A673 (cell line): Measurements from ENCODE around the gene ZNF827. TPM values are rescaled to one million over a fixed set of nuclear protein-coding genes. Genes with fewer than 3 reads are reported as not detected.

Experiments
- BruUV-seq: library from RNA; stranded (reverse); fragments of 400-500 nt; replicated peaks from 2 replicates; lab custom pipeline; 2021; lab: Mats Ljungman, UMichigan
- CTCF ChIA-PET: fragments of 300-600 bp; sonication (Branson Sonifier 250); formaldehyde crosslinking; loops from one replicate; lab custom pipeline; 2022; ENCODE audit warnings: antibody characterized with exemption; lab: Charles Lee
- POLR2A ChIA-PET: fragments of 300-600 bp; sonication (Branson Sonifier 250); formaldehyde crosslinking; loops from one replicate; lab custom pipeline; 2022; ENCODE audit warnings: antibody characterized with exemption; ENCODE audit not compliant: low non-redundant PET; lab: Charles Lee
- DNase-seq: peaks from one replicate; pipeline ENCODE4 v3.0.0-alpha.2; 2015; ENCODE audit warnings: low spot score
- H3K27ac ChIP-seq: fragments of 200-600 bp; sonication (generic); 2 replicates; pipeline ENCODE4 v1.5.1; 2016; ENCODE audit warnings: mixed run types, low read depth, mild to moderate bottlenecking, mixed read lengths, antibody characterized with exemption, low read length; ENCODE audit not compliant: poor library complexity, severe bottlenecking
- H3K27me3 ChIP-seq: fragments of 200-600 bp; sonication (generic); replicated peaks from 2 replicates; pipeline ENCODE4 v1.6.1; 2017; ENCODE audit warnings: mixed run types, low read depth, mild to moderate bottlenecking, mixed read lengths, antibody characterized with exemption, low read length; ENCODE audit not compliant: insufficient read depth, poor library complexity
- H3K36me3 ChIP-seq: fragments of 200-600 bp; sonication (generic); 2 replicates; pipeline ENCODE4 v1.6.1; 2016; ENCODE audit warnings: mixed run types, mild to moderate bottlenecking, mixed read lengths, antibody characterized with exemption, low read length; ENCODE audit not compliant: insufficient read depth, poor library complexity, severe bottlenecking
- H3K4me1 ChIP-seq: fragments of 200-600 bp; sonication (generic); 2 replicates; pipeline ENCODE4 v1.6.1; 2017; ENCODE audit warnings: mixed run types, mild to moderate bottlenecking, mixed read lengths, antibody characterized with exemption, low read length; ENCODE audit not compliant: insufficient read depth, poor library complexity, severe bottlenecking
- H3K4me3 ChIP-seq: fragments of 200-600 bp; sonication (generic); 2 replicates; pipeline ENCODE4 v1.5.1; 2016; ENCODE audit warnings: low read depth, mixed run types, mild to moderate bottlenecking, mixed read lengths, low read length; ENCODE audit not compliant: poor library complexity, severe bottlenecking
- H3K9me3 ChIP-seq: fragments of 200-600 bp; sonication (generic); 2 replicates; pipeline ENCODE4 v1.6.1; 2016; ENCODE audit warnings: mixed run types, low read depth, mild to moderate bottlenecking, mixed read lengths, antibody characterized with exemption, low read length; ENCODE audit not compliant: poor library complexity, severe bottlenecking
- CTCF ChIP-seq: fragments of 300-800, 200-600 bp; sonication (generic); conservative IDR thresholded peaks from 2 replicates; pipeline ENCODE4 v1.5.1; 2017; ENCODE audit warnings: low read depth, mild to moderate bottlenecking, antibody characterized with exemption, low read length, moderate library complexity, mixed read lengths
- EZH2 ChIP-seq: fragments of 200-600 bp; sonication (generic); IDR thresholded peaks from 2 replicates; pipeline ENCODE4 v1.6.1; 2017; ENCODE audit warnings: borderline replicate concordance, low read depth, mild to moderate bottlenecking, mixed read lengths, antibody characterized with exemption, low read length; ENCODE audit not compliant: poor library complexity, severe bottlenecking
- intact Hi-C: fragments of 100-400 bp; cut with micrococcal nuclease; formaldehyde crosslinking; loops from one replicate; pipeline ENCODE4 v1.10.0; 2022; ENCODE audit not compliant: unreplicated experiment
- total RNA-seq: library from RNA; stranded (reverse); gene quantifications from 2 replicates; pipeline ENCODE4 v1.2.3, GENCODE V29; 2021

The ZNF827 gene
- total RNA-seq, 1 experiment from 2014 or later, result 20.0 TPM

DNA sequence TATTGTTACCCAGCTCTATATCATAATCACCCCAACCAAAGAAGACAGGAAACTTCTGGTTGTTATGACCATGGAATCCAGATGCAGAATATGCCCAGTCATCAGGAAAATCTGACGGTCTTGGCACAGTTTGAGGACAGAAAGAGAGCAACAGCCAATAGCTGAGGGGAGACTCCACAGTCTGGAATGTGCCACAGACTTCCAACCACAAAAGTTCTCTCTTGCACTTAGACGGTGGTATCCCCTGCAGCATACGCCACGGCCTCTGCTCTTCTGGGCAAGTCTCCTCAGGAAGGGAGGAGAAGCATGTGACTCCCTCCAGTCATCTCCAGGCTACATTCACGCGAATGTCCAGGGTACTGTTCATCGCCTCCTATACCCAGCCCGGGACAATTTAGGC is 18.4 kb downstream of the ZNF827 start:
- no TSS peak for BruUV-seq
- H3K4me3 ChIP-seq, result no peak overlapping the region
- no peak for TF ChIP-seq EZH2
- TF ChIP-seq CTCF, result no peak
- POLR2A ChIA-PET, result no interaction called here
- H3K9me3 ChIP-seq, result peaks cover 2% of the 10 kb centered on the region
- H3K27me3 ChIP-seq, result no peaks in the 10 kb centered on the region
- intact Hi-C loops, result no loop called here
- H3K27ac ChIP-seq, result no peak overlapping the region
- H3K36me3 ChIP-seq, result no peaks in the 10 kb centered on the region
- peak; percentile 17 for DNase-seq
- CTCF ChIA-PET, result no interaction called here
- H3K4me1 ChIP-seq, result peaks cover 13% of the 10 kb centered on the region

GRCh38 chr4:145912376-145912775 is 26.2 kb downstream of the ZNF827 start:
- no peak for TF ChIP-seq CTCF
- no peak for TF ChIP-seq EZH2
- no TSS peak for BruUV-seq
- intact Hi-C loops, result no loop called here
- Histone ChIP-seq H3K4me1 (peaks cover 18% of the 10 kb centered on the region), H3K27me3 (no peaks in the 10 kb centered on the region), H3K27ac (no peak overlapping the region), H3K4me3 (no peak overlapping the region), H3K9me3 (no peaks in the 10 kb centered on the region), H3K36me3 (no peaks in the 10 kb centered on the region)
- POLR2A ChIA-PET, result no interaction called here
- CTCF ChIA-PET, result no interaction called here
- DNase-seq, result no peak

- H3K9me3 ChIP-seq, result no peaks in the 10 kb centered on the region
- H3K27me3 ChIP-seq, result no peaks in the 10 kb centered on the region
- BruUV-seq, result no TSS peak
- CTCF ChIA-PET, result no interaction called here
- H3K27ac ChIP-seq, result no peak overlapping the region
- DNase-seq, result no peak
- TF ChIP-seq CTCF, result no peak
- no peak for TF ChIP-seq EZH2
- H3K4me3 ChIP-seq, result no peak overlapping the region
- POLR2A ChIA-PET, result no interaction called here
- H3K4me1 ChIP-seq, result peaks cover 18% of the 10 kb centered on the region
- H3K36me3 ChIP-seq, result no peaks in the 10 kb centered on the region
- intact Hi-C loops, result no loop called here
Observed at GRCh38 chr4:145909773-145910172, 28.9 kb downstream of the ZNF827 start.
